ENCODE data around the gene EMP2.
"Not testable (repeated sequence)": the region's sequence is repeated elsewhere in the genome, so short reads cannot be mapped to it uniquely, and the experiment has no call there.

Gene EMP2, protein sequence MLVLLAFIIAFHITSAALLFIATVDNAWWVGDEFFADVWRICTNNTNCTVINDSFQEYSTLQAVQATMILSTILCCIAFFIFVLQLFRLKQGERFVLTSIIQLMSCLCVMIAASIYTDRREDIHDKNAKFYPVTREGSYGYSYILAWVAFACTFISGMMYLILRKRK

DNA sequence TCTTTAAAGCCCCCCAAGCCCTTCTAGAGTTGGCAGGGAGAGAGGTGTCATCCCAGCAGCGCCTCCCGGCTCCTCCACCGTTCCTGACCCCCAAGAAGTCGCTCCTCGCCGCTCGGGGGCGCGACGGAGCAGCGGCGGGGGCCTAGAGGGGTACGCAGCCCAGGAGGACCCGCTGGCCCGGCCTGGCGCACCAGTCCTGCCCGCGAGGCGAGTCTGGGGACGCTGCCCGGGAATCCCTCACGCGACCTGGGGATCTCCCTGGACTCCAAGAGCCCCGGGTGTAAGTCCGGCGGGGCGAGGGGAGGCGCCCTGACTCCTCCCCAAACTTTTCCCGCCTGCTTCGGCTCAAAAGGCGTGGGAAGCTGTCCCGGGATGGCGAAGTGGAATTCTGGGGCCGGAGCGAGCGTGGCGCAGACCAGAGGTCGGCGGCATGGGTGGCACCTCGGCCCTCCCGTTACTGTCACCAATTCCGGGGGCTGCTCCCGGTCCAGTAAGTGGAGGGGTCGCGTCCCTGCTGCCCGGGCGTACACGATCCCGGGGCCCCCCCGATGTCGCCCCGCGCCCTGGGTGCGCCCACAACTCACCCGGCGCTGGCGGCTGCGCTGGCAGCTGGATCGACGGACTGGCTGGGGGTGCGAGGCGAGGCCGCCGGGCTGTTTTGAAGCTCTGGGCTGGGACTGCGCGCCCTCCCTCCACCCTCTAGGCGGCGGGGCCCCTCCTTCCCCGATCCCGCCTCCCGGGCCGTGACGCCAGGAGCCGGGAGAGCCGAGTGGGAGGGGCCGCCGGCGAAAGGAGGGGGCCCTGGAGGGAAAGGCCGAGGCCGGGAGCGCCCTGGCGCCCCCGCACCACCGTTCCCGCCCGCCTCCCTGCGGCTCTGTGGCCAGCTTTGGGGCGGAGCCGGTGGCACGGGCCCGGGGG is at the start of gene EMP2:
Gene EMP2 (minus strand): TSS at position 634 of the 918 bp plus-strand sequence. CDS start 32,981 bp downstream, outside the sequence.
- FAIRE-seq = no peak

DNA sequence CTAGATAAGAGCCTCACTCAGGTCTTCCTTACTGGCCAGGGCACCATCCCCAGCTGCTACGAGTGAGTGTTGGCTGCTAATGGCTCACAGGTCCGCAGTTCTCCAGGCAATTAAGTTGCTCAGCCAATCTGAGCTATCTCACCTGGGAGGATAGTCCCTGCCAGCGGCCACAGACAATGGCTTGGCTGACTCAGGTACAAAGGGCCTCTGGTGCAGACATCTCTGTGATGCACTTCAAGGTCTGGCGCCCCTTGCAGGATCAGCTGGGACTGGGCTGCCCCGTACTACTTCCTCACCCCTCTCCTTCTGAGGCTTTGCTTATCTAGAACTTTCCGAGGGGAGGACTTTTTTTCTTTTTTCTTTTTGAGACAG is 49.2 kb upstream of the EMP2 start:
- FAIRE-seq = no peak

DNA sequence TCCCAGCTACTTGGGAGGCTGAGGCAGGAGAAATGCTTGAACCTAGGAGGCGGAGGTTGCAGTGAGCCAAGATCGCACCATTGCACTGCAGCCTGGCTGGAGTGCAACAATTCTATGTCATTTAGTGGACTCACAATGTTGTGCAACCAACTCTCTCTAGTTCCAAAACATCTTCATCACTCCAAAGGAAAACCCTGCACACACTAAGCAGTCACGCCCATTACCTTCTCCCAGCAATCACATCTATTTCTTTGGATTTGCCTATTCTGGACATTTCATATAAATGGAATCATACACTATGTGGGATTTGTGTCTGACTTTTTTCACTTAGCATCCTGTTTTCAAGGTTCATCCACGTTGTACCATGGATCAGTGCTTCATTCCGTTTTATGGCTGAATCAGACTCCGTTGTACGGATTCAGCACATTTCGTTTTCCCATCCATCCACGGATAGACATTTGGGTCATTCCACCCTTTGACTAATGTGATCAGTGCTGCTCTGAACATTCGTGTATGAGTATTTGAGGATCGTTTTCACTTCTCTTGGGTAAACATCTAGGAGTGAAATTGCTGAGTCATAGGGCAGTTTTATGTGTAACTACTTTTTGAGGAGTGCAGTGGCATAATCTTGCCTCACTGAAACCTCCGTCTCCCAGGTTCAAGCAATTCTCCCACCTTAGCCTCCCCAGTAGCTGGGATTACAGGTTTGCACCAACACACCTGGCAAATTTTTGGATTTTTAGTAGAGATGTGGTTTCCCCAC is 45.4 kb upstream of the EMP2 start:
- FAIRE-seq = no peak

DNA sequence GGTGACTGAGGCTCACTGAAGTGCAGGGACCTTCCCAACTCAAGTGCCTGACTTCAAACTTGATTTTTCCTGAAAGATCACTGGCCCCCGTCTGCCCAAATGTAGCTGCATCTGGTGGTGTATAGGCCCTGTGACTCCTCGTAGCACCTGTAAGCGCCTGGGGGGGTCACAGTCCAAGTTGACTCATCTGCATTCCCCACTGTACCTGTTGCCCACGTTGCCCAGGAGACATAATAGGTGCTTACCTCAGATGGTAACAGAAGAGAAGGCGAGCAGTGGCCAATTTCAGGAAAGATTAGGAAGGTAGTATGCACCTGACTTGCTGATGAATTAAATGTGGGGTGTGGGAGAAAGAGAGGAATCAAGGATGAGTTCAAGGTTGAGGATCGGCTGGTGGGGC is 44.1 kb upstream of the EMP2 start:
- FAIRE-seq = no peak

DNA sequence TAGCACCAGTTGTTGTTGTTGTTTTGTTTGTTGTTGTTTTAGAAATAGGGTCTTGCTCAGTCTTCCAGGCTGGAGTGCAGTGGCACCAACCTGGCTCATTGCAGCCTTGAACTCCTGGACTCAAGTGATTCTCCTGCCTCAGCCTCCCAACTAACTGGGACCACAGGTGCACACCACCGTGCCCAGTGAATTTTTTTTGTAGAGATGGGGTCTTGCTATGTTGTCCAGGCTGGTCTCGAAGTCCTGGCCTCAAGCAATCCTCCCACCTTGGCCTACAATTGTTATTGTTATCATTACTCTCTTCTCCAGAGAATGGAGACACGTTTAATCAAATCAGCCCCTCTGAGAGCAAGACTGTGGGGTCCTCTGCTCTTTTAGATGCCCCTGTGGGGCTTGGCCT is 42.7 kb upstream of the EMP2 start:
- FAIRE-seq = no peak

DNA sequence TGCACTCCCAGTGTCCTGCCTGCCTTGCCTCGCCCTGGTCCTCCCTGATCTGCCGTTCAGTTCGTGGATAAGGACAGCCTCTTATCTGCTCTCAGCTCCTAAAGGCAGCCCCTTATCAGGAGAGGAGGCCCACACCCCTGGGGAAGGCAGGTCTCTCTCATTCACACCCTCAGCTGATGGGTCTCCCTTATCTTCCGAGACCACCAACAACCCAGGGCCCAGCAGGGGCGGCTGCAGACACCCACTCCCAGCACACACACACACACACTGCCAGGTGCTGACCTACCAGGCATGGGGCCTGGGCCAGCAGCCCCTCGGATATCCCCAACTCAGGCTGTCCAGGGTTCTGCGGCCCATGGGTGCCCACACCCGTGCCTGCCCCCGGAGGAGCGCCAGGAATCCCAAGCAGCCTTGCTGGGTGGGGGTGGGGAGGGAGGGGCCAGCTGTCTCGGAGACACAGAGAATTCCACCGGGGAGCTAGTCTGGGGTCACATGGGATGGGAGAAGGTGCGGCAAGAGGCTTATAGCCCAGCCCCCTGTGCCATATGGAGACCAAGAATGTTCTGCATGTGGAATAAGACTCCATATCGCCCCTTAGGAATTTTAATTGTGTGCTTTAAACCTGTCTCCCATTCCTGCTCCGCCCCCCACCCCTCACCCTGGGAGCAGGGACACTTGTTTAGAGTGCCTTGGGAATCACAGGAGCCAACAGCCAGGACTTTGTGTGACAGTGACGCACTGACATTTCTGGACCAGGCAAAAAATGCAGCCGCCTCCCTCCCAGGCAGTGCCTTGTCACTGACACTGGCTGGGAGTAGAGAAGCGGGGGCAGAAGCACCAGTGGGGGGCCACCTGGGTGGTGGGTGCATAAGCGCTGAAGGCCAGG is 41.9 kb upstream of the EMP2 start:
- FAIRE-seq = no peak

DNA sequence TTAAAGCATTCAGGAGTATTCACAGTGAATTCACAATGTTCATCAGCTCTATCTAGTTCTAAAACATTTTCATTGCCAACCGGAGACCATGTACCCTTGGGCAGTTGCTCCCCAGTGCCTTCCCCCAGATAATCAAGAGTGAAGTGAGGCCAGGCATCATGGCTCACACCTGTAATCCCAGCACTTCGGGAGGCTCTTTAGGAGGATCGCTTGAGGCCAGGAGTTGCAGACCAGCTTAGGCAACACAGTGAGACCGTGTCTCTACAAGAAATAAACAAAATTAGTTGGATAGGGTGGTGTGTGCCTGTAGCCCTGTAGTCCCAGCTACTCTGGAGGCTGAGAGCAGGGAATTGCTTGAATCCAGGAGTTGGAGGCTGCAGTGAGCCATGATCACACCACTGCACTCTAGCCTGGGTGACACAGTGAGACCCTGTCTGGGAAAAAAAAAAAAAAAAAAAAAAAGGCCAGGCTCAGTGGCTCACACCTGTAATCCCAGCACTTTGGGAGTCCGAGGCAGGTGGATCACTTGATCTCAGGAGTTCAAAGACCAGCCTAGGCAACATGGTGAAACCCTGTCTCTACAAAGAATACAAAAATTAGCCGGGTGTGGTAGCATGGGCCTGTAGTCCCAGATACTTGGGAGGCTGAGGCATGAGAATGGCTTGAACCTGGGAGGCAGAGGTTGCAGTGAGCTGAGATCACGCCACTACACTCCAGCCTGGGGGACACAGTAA is 41.0 kb upstream of the EMP2 start:
- FAIRE-seq = not testable (repeated sequence)

DNA sequence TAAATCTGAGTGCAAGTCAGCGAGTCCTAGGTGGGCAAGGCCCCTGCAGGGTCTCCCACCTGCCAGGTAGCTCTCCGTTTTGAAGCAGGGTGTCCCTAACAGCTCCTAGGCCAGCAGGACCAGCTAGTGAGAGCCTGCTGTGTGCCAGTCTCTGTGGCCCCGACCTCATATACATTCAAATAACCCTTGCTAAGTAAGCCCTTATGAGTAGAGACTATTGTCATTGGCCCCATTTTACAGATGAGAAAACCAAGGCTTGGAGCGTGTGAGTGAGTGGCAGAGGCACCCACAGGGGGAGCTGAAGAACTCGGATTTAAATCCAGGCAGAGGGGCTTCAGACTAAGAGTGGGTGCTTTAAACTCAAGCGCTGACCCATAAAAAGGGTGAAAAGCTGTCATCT is 39.7 kb upstream of the EMP2 start:
- no peak for FAIRE-seq

DNA sequence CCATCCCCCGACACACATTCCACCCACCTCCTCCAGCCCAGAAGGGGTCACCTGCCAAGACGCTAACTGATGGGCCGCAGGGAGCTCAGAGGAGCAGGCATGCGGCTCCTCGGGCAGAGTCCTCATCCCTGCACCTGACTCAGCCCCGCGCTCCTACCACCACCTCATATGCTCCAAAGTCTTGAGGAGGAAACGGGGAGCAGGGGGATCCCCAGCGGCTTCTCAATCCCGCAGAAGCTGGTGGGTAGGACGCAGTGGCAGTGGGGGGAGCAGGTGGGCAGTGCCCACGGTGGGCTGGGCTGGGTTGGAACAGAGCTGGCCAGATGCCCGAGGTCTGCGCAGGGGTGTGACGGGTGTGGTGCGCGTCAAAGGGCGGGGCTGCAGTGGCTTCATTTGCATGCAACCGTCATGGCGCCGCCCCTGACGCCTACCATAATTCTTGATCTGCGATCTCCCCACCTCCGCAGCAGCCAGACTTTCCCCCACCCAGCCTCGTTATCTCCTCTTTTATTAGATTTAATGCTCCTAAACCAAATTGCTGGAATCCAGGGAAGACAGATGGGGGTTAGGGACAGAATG is 39.0 kb upstream of the EMP2 start:
- FAIRE-seq = no peak

DNA sequence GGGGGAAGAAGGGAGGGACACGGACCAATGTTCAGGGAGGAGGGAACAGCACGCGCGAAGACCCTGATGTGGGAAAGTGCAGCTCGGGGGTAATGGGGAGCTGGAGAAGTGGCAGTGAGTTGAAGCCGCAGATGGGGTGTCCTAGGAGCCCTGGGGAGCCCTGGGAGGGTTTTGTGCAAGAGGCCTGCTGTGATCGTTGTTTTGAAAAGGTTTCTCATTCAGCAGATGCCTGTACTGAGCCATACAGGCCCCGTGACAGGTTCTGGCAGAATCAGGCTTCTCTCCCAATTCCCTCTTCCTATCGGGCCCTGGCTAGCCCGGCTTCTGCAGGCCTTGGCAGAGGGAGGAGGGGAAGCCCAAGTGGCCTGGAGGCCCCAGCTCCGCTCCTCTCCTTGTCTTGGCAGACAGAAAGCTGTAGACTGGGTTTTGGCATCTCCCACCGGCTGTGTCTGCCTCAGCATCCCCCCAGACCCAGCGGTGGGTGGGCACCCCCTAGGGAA is 38.4 kb upstream of the EMP2 start:
- no peak for FAIRE-seq

DNA sequence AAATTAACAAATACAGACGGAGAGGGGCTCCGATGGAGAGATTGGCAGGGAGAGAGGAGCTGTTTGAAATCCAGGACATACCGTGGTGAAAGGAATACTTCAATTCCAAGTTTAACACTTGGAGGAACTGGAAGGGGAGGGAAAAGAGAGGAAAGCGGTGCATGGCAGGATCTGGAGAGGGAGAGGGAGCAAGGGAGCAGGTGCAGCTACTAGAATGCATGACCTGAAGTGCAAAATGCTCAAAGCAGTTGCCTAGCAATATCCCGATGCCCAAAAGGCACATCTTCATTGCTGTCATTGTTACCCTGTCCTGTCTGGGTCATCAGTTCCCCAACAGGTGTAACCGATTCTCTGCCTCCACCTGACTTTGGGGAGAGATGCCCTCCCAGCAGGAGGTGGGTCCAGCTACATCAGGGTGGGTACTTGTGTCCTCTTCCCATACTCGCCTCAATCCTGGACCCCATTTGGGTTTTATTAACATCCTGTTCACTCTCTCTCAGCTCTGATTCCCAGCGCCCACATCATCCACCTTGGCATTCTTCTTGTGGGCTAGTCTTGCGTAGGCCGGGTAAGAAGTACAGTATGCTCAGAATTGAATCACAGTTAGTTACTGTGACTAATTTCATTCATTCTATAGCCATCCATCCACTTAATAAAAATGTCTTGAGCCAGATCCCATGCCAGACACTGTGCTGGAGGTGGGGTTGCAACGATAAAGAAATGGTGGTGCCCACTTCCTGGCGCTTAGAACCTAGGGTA is 37.4 kb upstream of the EMP2 start:
- no peak for FAIRE-seq

DNA sequence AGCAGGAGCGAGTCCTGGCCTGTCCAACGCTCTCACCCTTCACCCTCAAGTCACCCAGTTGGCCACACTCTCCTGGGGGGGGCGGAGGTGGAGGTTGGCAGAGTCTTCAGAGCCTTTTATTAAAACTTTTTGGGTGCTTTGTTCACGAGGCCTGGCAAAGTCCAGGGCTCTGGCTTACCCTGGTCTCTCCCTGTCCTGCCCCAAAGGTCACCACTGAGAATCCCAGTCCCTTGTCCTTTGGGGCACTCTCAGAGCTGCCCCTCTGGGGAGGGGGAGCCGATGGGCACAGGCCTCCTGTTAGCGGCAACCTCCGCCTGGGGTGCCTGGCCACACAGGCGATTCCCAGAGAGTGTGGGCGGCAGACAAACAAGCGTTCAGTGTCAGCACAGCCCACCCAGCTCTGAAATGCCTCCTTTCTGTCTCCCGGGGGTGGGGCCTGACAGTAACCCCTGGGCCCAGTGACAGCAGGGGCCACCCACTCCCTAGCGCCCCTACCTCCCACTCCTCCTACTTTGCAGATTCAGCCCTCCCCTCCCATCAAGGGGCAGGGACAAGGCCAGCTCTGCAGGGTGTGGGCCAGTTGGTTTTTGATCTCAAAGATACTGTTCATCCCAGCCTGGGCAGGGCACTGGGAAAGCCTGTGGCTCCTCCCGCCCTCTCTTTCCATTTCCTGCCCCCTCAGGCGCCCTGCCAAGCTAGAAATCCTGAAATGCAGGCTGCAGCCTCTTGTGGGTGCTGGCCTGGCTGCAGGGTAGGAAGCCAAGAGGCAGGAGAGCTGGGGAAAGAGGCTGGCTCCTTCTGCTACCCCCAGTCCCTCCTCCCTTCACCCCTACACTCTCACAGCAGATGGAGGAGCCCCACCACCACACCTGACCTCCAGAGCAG is 36.6 kb upstream of the EMP2 start:
- FAIRE-seq = no peak

DNA sequence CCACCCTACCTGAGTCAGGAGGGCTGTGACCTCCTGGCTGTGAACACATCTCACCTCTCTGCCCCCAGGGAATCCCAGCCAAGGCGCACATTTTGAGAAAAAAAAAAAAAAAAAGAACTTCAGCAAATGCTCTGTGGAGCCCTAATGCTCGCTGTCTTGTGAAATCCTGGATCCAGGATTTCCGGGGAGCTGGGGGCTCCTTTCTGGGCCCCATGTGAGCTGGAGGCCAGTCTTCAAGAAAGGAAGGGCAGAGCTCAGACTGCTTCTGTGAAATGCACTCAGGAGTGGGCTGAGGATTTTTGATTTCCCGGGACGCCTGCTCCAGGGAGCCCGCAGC is 36.0 kb upstream of the EMP2 start:
- FAIRE-seq = no peak

DNA sequence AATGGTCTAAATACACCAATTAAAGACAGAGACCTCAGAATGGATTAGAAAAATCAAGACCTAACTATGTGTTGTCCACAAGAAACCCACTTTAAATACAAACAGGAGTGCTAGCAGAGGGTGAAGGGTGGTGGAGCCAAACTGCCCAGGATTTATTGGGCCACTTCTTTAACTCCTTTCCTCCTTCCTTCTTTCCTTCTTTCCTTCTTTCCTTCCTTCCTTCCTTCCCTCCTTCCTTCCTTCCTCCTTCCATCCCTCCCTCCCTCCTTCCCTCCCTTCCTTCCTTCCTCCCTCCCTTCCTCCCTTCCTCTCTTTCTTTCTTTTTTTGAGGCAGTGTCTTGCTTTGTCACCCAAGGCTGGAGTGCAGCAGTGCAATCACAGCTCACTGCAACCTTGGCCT is 34.3 kb upstream of the EMP2 start:
- no peak for FAIRE-seq

DNA sequence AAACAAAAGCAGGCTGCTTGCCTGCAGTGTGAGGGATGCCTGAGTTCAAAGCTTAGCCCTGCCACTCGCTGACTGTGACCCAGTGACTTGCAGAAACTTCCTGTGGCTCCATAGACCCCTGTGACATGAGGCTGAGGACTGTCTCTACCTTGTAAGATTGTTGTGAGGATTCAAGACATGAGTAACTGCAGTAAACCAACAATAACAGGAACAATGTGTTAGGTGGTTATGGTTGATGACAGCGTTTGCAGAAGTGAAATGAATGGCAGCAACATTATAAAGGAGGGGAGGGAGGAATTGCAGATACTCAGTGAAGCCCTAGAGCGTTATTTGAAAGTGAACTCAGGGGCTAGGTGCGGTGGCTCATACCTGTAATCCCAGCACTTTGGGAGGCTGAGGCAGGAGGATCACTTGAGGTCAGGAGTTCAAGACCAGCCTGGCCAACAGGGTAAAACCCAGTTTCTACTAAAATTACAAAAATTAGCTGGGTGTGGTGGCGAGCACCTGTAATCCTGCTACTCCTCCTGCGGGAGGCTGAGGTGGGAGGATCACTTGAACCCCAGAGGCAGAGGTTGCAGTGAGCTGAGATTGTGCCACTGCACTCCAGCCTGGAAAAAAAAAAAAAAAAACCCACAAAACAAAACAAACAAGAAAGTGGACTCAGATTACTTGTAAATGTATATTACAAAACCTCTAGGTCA is 33.5 kb upstream of the EMP2 start:
- no peak for FAIRE-seq

DNA sequence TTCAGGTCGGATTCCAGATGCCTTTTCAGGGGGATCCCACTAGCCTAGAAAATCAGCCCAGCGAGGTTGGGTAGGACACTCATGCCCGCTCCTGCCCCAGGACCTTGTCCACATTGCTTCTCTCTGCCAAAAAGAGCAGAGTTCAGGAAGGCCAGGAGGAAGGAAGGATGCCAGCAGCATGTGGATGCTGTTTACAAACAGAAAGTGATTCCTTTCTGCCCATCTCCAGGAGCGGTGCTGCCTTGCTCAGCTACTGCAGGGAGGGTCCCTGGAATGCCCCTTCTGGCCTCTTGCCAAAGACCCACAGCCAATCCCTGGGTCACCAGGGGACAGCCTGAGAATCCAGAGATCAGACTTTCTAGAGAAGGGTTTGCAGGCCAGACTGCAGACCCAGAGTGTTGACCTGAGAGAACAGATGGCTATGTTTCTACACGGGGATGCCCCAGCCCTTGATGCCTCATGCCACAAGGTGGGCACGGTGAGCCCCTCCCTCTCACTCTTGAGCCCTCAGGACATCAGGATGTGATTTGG is 32.3 kb upstream of the EMP2 start:
- FAIRE-seq = no peak

DNA sequence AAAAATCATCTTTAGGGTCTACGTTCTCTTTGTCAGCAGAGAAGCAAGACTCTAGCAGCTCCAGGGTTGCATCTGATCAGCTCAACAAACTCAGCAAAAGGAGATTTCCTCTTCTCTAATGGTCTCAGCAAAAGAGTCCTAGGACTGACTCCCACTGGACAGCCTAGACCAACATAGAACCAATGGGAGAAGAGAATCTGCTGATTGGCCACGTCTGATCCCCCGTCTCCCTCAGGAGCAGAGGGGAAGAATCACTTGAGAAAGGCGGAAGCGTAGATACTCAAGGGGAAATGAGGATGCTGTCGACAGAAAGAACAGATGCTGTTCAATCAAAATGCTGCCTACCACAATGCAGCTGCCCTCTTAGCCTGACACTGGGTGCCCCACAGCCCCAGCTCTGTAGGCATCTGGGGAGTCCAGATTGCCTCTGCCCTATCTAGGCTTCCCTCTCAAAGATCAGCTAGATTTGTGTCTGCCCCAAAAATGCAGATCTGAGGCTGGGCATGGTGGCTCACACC is 31.5 kb upstream of the EMP2 start:
- no peak for FAIRE-seq

DNA sequence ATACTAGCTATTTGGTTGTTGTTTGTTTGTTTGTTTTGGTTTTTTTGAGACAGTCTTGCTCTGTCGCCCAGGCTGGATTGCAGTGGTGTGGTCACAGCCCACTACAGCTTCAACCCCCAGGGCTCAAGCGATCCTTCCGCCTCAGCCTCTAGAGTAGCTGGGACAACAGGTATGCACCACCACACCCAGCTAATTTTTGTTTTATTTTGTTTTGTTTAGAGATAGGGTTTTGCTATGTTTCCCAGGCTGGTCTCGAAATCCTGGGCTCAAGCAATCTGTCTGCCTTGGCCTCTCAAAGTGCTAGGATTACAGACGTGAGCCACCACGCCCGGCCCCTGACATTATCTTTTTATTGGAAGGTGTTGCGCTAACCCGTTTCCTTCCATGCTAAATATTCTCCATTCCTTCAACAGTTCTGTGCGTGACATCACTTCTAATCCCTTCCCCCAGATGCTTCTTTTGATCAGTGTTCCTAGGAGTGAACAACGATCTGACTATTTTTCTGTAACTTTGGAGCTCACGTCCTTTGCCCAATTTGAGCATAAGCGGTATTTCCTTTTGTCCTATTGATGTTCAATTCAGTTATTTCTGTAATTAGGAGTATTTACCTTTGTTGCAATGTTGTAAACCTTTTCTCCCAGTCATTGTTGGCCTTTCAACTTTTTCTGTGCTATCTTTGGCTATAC is 30.2 kb upstream of the EMP2 start:
- no peak for FAIRE-seq
